ENCODE data around the gene SPINDOC. TPM values are rescaled to one million over a fixed set of nuclear protein-coding genes. Genes with fewer than 3 reads are reported as not detected.
A peak's percentile ranks its signal among the peaks of the same experiment; 100 is the strongest.

SPINDOC gene
- total and polyA plus RNA-seq, 2 donors = 11.7 to 17.5 TPM

DNA sequence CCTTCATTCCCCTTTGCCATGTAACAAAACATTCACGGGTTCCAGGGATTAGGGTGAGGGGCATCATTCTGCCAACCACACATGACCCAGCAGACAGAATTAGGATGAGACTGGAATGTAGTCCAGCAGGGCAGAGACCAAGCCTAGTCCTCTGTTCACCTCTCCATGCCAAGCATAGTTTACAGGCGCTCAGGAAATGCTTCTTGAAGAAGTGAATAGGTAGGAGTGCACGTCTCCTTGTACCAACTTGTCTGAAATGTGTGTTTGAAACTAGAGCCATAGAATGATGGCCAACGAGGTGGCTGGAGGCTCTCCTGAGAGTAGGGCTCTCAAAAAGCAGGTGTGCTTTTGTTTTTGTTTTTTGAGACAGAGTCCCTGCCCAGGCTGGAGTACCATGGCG lies 8.2 kb downstream of the SPINDOC start:
- WGBS = 94% methylated on average over 5 of the region's 5 CpGs
- H3K36me3 ChIP-seq (ENCODE audit: control insufficient read depth in 2 of 2, insufficient read depth in 2 of 2, low read length in 1 of 2) = peaks cover 73 to 80% of the 10 kb centered on the region in 2 donors

GRCh38 chr11:63826471-63827190 lies 13.4 kb downstream of the SPINDOC start:
- Histone ChIP-seq H3K27me3 (ENCODE audit: control insufficient read depth in 2 of 2, insufficient read depth in 1 of 2, low read length in 1 of 2) (no peaks in the 10 kb centered on the region), H3K36me3 (ENCODE audit: control insufficient read depth in 2 of 2, insufficient read depth in 2 of 2, low read length in 1 of 2) (peaks cover 34 to 48% of the 10 kb centered on the region in 2 donors), H3K9me3 (ENCODE audit: control insufficient read depth in 2 of 2, insufficient read depth in 1 of 2, low read length in 1 of 2) (peaks cover 0 to 3% of the 10 kb centered on the region in 2 donors), H3K27ac (ENCODE audit: low read depth in 1 of 2, low read length in 1 of 2) (no peak overlapping the region), H3K4me1 (ENCODE audit: control insufficient read depth in 2 of 2, insufficient read depth in 2 of 2, low read length in 2 of 2) (no peaks in the 10 kb centered on the region), H3K4me3 (ENCODE audit: low read length in 2 of 2) (no peak overlapping the region)
- 94% methylated on average over 17 of the region's 17 CpGs for WGBS
- DNase-seq (ENCODE audit: low read depth in 6 of 9, low spot score in 9 of 9) = no peak

More for the DNA sequence above, 8.2 kb downstream of the SPINDOC start:
- no peaks in the 10 kb centered on the region for H3K9me3 ChIP-seq (ENCODE audit: control insufficient read depth in 2 of 2, insufficient read depth in 1 of 2, low read length in 1 of 2)
- no peak overlapping the region for H3K27ac ChIP-seq (ENCODE audit: low read depth in 1 of 2, low read length in 1 of 2)
- DNase-seq (ENCODE audit: low read depth in 6 of 9, low spot score in 9 of 9) = no peak
- H3K4me1 ChIP-seq (ENCODE audit: control insufficient read depth in 2 of 2, insufficient read depth in 2 of 2, low read length in 2 of 2) = no peaks in the 10 kb centered on the region
- no peak overlapping the region for H3K4me3 ChIP-seq (ENCODE audit: low read length in 2 of 2)
- no peaks in the 10 kb centered on the region for H3K27me3 ChIP-seq (ENCODE audit: control insufficient read depth in 2 of 2, insufficient read depth in 1 of 2, low read length in 1 of 2)

GRCh38 chr11:63829823-63830489 lies 16.7 kb downstream of the SPINDOC start:
- H3K9me3 ChIP-seq (ENCODE audit: control insufficient read depth in 2 of 2, insufficient read depth in 1 of 2, low read length in 1 of 2) = peaks cover 0 to 3% of the 10 kb centered on the region in 2 donors
- peaks cover 9 to 23% of the 10 kb centered on the region in 2 donors for H3K36me3 ChIP-seq (ENCODE audit: control insufficient read depth in 2 of 2, insufficient read depth in 2 of 2, low read length in 1 of 2)
- 93% methylated on average over 8 of the region's 8 CpGs for WGBS
- no peak overlapping the region for H3K27ac ChIP-seq (ENCODE audit: low read depth in 1 of 2, low read length in 1 of 2)
- no peak overlapping the region for H3K4me3 ChIP-seq (ENCODE audit: low read length in 2 of 2)
- peaks cover 3 to 8% of the 10 kb centered on the region in 2 donors for H3K4me1 ChIP-seq (ENCODE audit: control insufficient read depth in 2 of 2, insufficient read depth in 2 of 2, low read length in 2 of 2)
- DNase-seq (ENCODE audit: low read depth in 6 of 9, low spot score in 9 of 9) = peak in 2 of 9 donors; percentile 35
- H3K27me3 ChIP-seq (ENCODE audit: control insufficient read depth in 2 of 2, insufficient read depth in 1 of 2, low read length in 1 of 2) = no peaks in the 10 kb centered on the region

DNA sequence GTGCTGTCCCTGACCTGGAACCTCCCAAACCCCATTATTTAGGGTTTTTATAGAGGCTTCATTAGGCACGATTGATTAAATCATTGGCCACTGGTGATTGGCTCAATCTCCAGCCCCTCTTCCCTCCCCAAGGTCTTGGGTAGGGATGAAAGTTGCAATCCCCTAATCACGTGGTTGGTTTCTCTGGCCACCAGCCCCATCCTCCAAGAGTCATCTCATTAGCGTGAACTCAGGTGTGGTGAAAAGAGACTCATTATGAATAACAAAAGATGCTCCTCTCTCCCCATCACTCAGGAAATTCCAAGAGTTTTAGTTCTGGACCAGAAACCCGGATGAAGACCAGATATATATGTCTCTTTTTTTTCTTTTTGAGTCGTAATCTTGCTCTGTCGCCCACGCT lies 18.1 kb downstream of the SPINDOC start:
- WGBS = 95% methylated on average over 7 of the region's 7 CpGs
- DNase-seq (ENCODE audit: low read depth in 6 of 9, low spot score in 9 of 9) = no peak
- Histone ChIP-seq H3K27ac (ENCODE audit: low read depth in 1 of 2, low read length in 1 of 2) (no peak overlapping the region), H3K9me3 (ENCODE audit: control insufficient read depth in 2 of 2, insufficient read depth in 1 of 2, low read length in 1 of 2) (peaks cover 0 to 3% of the 10 kb centered on the region in 2 donors), H3K4me3 (ENCODE audit: low read length in 2 of 2) (no peak overlapping the region), H3K4me1 (ENCODE audit: control insufficient read depth in 2 of 2, insufficient read depth in 2 of 2, low read length in 2 of 2) (peaks cover 3 to 8% of the 10 kb centered on the region in 2 donors), H3K36me3 (ENCODE audit: control insufficient read depth in 2 of 2, insufficient read depth in 2 of 2, low read length in 1 of 2) (peaks cover 6 to 12% of the 10 kb centered on the region in 2 donors), H3K27me3 (ENCODE audit: control insufficient read depth in 2 of 2, insufficient read depth in 1 of 2, low read length in 1 of 2) (no peaks in the 10 kb centered on the region)

GRCh38 chr11:63832336-63832735 lies 19.1 kb downstream of the SPINDOC start:
- Histone ChIP-seq H3K4me1 (ENCODE audit: control insufficient read depth in 2 of 2, insufficient read depth in 2 of 2, low read length in 2 of 2) (peaks cover 4 to 9% of the 10 kb centered on the region in 2 donors), H3K36me3 (ENCODE audit: control insufficient read depth in 2 of 2, insufficient read depth in 2 of 2, low read length in 1 of 2) (peaks cover 0 to 5% of the 10 kb centered on the region in 2 donors), H3K27ac (ENCODE audit: low read depth in 1 of 2, low read length in 1 of 2) (no peak overlapping the region), H3K9me3 (ENCODE audit: control insufficient read depth in 2 of 2, insufficient read depth in 1 of 2, low read length in 1 of 2) (peaks cover 0 to 3% of the 10 kb centered on the region in 2 donors), H3K4me3 (ENCODE audit: low read length in 2 of 2) (no peak overlapping the region), H3K27me3 (ENCODE audit: control insufficient read depth in 2 of 2, insufficient read depth in 1 of 2, low read length in 1 of 2) (no peaks in the 10 kb centered on the region)
- DNase-seq (ENCODE audit: low read depth in 6 of 9, low spot score in 9 of 9) = peak in 2 of 9 donors; percentile 35 to 46
- WGBS = 25% methylated on average over 2 of the region's 2 CpGs

- no peaks in the 10 kb centered on the region for H3K27me3 ChIP-seq (ENCODE audit: control insufficient read depth in 2 of 2, insufficient read depth in 1 of 2, low read length in 1 of 2)
- H3K4me3 ChIP-seq (ENCODE audit: low read length in 2 of 2) = no peak overlapping the region
- no peaks in the 10 kb centered on the region for H3K9me3 ChIP-seq (ENCODE audit: control insufficient read depth in 2 of 2, insufficient read depth in 1 of 2, low read length in 1 of 2)
- H3K27ac ChIP-seq (ENCODE audit: low read depth in 1 of 2, low read length in 1 of 2) = no peak overlapping the region
- WGBS = 97% methylated on average over 2 of the region's 2 CpGs
- H3K4me1 ChIP-seq (ENCODE audit: control insufficient read depth in 2 of 2, insufficient read depth in 2 of 2, low read length in 2 of 2) = peaks cover 10 to 16% of the 10 kb centered on the region in 2 donors
- DNase-seq (ENCODE audit: low read depth in 6 of 9, low spot score in 9 of 9) = no peak
- no peaks in the 10 kb centered on the region for H3K36me3 ChIP-seq (ENCODE audit: control insufficient read depth in 2 of 2, insufficient read depth in 2 of 2, low read length in 1 of 2)
Observed at GRCh38 chr11:63833048-63833447, 19.8 kb downstream of the SPINDOC start.

- WGBS = 96% methylated on average over 12 of the region's 12 CpGs
- H3K4me1 ChIP-seq (ENCODE audit: control insufficient read depth in 2 of 2, insufficient read depth in 2 of 2, low read length in 2 of 2) = peaks cover 13 to 21% of the 10 kb centered on the region in 2 donors
- no peaks in the 10 kb centered on the region for H3K27me3 ChIP-seq (ENCODE audit: control insufficient read depth in 2 of 2, insufficient read depth in 1 of 2, low read length in 1 of 2)
- no peak overlapping the region for H3K4me3 ChIP-seq (ENCODE audit: low read length in 2 of 2)
- no peak for DNase-seq (ENCODE audit: low read depth in 6 of 9, low spot score in 9 of 9)
- no peaks in the 10 kb centered on the region for H3K36me3 ChIP-seq (ENCODE audit: control insufficient read depth in 2 of 2, insufficient read depth in 2 of 2, low read length in 1 of 2)
- H3K27ac ChIP-seq (ENCODE audit: low read depth in 1 of 2, low read length in 1 of 2) = no peak overlapping the region
- no peaks in the 10 kb centered on the region for H3K9me3 ChIP-seq (ENCODE audit: control insufficient read depth in 2 of 2, insufficient read depth in 1 of 2, low read length in 1 of 2)
Observed at GRCh38 chr11:63834535-63835157, 21.4 kb downstream of the SPINDOC start.

DNA sequence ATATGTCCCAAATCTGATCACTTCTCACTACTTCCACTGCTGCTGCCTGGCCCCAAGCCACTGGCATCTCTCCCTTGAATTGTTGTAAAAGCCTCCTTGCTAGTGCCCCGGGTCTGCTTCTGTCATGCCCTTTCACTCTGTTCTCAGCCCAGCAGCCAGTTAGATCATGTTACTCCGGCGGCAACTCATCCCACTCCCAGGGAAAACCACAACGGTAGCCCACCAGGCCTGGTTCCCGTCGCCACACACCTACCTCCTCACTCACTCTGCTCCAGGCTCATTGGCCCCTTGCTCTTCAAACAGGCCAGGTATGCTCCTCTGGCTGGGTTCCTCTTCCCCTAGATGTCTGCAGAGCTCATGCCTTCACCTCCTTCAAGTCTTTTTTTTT lies 21.9 kb downstream of the SPINDOC start:
- H3K4me1 ChIP-seq (ENCODE audit: control insufficient read depth in 2 of 2, insufficient read depth in 2 of 2, low read length in 2 of 2) = peaks cover 13 to 21% of the 10 kb centered on the region in 2 donors
- H3K27me3 ChIP-seq (ENCODE audit: control insufficient read depth in 2 of 2, insufficient read depth in 1 of 2, low read length in 1 of 2) = no peaks in the 10 kb centered on the region
- DNase-seq (ENCODE audit: low read depth in 6 of 9, low spot score in 9 of 9) = no peak
- no peak overlapping the region for H3K27ac ChIP-seq (ENCODE audit: low read depth in 1 of 2, low read length in 1 of 2)
- no peaks in the 10 kb centered on the region for H3K36me3 ChIP-seq (ENCODE audit: control insufficient read depth in 2 of 2, insufficient read depth in 2 of 2, low read length in 1 of 2)
- no peaks in the 10 kb centered on the region for H3K9me3 ChIP-seq (ENCODE audit: control insufficient read depth in 2 of 2, insufficient read depth in 1 of 2, low read length in 1 of 2)
- H3K4me3 ChIP-seq (ENCODE audit: low read length in 2 of 2) = no peak overlapping the region
- 93% methylated on average over 6 of the region's 6 CpGs for WGBS
